ENCODE measurements around the gene EOMES. TPM values are rescaled to one million over a fixed set of nuclear protein-coding genes. Genes with fewer than 3 reads are reported as not detected.
A peak's percentile ranks its signal among the peaks of the same experiment; 100 is the strongest.

The EOMES gene
- total RNA-seq, 1 experiment from 2014 or later = not detected

GRCh38 chr3:27720899-27721716 lies 1.0 kb downstream of the EOMES start:
- no peak for DNase-seq (ENCODE audit: low spot score)

GRCh38 chr3:27719314-27720003 lies 2.7 kb downstream of the EOMES start:
- DNase-seq (ENCODE audit: low spot score) = no peak

- DNase-seq (ENCODE audit: low spot score) = no peak
Measured at GRCh38 chr3:27718459-27718858, 3.7 kb downstream of the EOMES start.

DNA sequence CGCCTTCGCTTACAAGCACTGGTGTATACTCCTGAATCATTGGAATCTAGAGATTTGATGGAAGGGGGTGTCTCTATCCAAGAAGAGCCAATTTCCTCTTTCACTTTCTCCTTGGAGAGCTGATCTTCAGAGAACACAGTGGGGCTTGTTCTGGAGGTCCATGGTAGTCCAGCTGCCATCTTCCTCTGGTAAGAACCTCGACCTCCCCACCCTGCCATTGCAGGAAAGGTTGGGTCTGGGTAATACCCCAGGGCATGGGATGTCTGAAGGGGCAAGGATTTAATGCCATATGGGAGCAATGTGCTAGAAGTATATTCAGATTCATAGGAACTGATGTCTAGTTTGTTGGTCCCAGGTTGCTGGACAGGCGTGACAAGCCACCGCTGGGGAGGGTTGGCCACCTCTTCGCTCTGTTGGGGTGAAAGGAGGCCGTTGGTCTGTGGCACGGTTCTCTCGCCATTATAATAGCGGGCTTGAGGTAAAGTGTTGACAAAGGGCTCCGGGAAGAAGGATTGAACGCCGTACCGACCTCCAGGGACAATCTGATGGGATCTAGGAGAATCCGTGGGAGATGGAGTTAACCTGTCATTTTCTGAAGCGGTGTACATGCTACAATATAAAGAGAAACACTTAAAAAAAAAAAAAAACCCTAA lies 4.8 kb downstream of the EOMES start:
- no peak for DNase-seq (ENCODE audit: low spot score)

GRCh38 chr3:27716309-27716708 lies 5.8 kb downstream of the EOMES start:
- no peak for DNase-seq (ENCODE audit: low spot score)

- DNase-seq (ENCODE audit: low spot score) = no peak
Measured at GRCh38 chr3:27715863-27716262, 6.3 kb downstream of the EOMES start.

GRCh38 chr3:27715454-27715806 lies 6.7 kb downstream of the EOMES start:
- no peak for DNase-seq (ENCODE audit: low spot score)

GRCh38 chr3:27714692-27715453 lies 7.2 kb downstream of the EOMES start:
- DNase-seq (ENCODE audit: low spot score) = peak; percentile 12

DNA sequence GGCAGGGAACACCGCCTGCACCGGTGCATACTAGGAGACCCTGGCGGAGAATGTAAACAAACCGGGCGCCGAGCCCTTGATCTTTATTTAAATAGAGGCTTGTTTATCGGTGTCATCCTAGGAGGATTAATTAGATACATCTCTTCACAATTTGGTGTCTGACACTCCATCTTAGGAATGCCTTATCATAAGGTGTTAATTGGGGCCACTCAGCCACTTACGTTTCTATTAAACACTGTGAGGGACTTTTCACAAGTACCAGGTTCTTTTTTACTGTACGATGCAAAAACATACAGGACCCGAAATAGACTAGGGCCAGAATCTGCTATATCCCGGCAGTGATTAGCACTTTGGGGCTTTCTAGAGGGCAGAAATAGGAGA lies 8.0 kb downstream of the EOMES start:
- no peak for DNase-seq (ENCODE audit: low spot score)

GRCh38 chr3:27713435-27714145 lies 8.5 kb downstream of the EOMES start:
- no peak for DNase-seq (ENCODE audit: low spot score)

DNA sequence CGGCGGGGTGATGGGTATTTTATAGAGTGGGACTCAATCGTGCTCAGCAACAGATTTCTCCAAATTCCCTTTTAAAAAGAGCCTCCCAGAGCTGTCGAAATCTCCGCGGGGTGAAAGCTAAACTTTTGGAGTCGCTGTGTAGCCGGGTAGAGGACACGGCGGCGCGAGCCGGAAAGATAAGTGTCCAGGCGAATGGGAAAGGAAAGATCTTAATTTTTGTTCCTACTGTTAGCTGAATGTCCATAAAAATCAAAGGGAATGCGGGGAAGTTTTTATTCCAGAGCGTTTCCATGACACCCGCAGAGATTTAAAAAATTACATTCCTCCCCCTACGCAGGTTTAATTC lies 9.1 kb downstream of the EOMES start:
- DNase-seq (ENCODE audit: low spot score) = no peak

- peak; percentile 63 for DNase-seq (ENCODE audit: low spot score)
Measured at GRCh38 chr3:27712136-27713077, 9.7 kb downstream of the EOMES start.

DNA sequence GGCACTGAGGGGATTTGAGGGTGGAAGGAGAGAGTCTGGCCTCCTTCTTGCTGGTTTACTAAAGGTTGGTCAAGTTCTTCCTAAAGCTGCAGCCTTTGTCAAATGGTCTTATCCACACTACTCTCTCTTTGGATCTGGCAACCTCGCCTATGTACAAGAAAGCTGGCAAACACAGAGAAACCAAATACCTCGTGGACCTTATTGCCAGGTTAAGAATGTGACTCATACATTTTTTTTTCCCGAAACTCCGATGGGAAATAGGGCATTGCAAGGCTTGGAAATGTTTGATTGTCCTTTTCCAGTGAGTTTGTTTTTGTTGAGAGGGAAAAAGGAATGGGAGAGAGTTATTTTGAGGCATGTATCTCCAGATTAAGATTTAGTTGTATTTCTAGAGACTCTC lies 13.9 kb downstream of the EOMES start:
- DNase-seq (ENCODE audit: low spot score) = no peak

DNA sequence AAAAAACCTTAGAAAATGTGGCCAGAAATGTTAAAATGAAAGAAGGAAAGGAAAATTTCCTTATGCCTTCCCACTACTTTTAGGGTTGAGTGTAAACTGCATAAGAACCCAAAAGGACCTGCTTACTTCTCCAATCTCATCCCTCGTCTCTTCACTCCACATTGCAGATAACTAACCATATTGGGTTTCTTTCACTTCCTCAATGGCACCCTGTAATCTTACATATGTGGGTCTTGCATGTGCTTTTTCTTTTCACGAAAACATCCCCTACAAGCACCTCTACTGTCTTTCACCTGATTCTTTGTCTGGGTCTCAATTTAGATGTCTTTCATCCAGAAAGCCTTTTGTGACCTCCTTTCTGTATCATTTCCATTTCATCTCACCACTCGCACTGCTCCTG lies 23.1 kb downstream of the EOMES start:
- DNase-seq (ENCODE audit: low spot score) = no peak

GRCh38 chr3:27696906-27697305 lies 25.2 kb downstream of the EOMES start:
- no peak for DNase-seq (ENCODE audit: low spot score)

GRCh38 chr3:27695636-27696035 lies 26.5 kb downstream of the EOMES start:
- no peak for DNase-seq (ENCODE audit: low spot score)

- no peak for DNase-seq (ENCODE audit: low spot score)
Measured at GRCh38 chr3:27688053-27688452, 34.1 kb downstream of the EOMES start.

- no peak for DNase-seq (ENCODE audit: low spot score)
Measured at GRCh38 chr3:27686642-27687041, 35.5 kb downstream of the EOMES start.

DNA sequence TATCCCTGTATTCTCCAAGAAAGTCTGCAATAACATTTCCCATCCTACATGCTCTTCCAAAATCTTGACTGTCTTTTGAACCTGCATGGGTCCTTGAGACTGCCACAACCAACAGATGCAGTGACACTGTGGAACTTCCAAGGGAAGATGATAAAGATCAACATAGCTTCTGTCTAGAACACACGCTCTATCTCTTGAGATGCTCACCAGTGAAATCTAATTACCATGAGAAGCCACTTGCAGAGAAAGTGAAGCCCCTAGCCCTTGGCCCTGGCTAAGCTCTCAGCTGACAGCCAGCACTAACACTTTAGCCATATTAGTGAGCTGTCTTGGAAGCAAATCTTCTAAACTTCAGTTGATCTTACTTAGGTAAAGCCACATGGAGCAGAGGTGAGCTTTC lies 36.6 kb downstream of the EOMES start:
- no peak for DNase-seq (ENCODE audit: low spot score)

DNA sequence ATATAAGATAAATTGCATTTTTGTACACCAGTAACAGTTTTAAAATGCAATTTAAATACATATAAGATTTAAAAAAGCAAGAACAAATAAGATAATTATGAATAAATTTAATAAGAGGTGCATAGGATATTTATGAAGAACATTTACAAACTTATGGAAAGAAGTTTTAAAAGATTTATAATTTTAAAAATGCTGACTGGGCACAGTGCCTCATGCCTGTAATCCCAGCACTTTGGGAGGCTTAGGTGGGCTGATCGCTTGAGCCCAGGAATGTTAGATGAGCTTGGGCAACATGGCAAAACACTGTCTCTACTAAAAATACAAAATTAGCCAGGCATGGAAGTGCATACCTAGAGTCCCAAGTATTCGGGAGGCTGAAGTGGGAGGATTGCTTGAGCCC lies 37.8 kb downstream of the EOMES start:
- no peak for DNase-seq (ENCODE audit: low spot score)
